Pericardium fibroblast (primary cell): ENCODE data around the gene AMMECR1L. TPM values are rescaled to one million over a fixed set of nuclear protein-coding genes. Genes with fewer than 3 reads are reported as not detected.

Source experiments
- total RNA-seq: library from RNA; depleted of rRNA; stranded (reverse); fragments of >200 nt; gene quantifications from 2 replicates; pipeline ENCODE4 v1.2.3, GENCODE V29; 2015

Gene AMMECR1L
- 11.8 and 13.8 TPM in 2 replicates for total RNA-seq

GRCh38 chr2:127885780-127886592 lies at the start of gene AMMECR1L:
Gene AMMECR1L (minus strand): TSS chr2:127885956. CDS start chr2:127874234, 11,722 bp downstream.

Other genes starting within 250 kb of the AMMECR1L start
- not detected in 2 replicates for gene GPR17, start 239.8 kb downstream of the AMMECR1L start, total RNA-seq
- 7.9 and 55.2 TPM in 2 replicates for gene LIMS2, start 210.4 kb downstream of the AMMECR1L start, total RNA-seq
- 6.0 and 7.8 TPM in 2 replicates for gene SFT2D3, start 184.5 kb downstream of the AMMECR1L start, total RNA-seq
- gene WDR33, start 74.8 kb downstream of the AMMECR1L start, total RNA-seq = 18.2 and 21.1 TPM in 2 replicates
- gene POLR2D, start 27.8 kb downstream of the AMMECR1L start, total RNA-seq = 9.0 and 9.5 TPM in 2 replicates
- gene SAP130, start 142.1 kb upstream of the AMMECR1L start, total RNA-seq = 4.7 and 5.4 TPM in 2 replicates
- 29.1 and 39.8 TPM in 2 replicates for gene UGGT1, start 205.2 kb upstream of the AMMECR1L start, total RNA-seq